ENCODE results near the gene KAZN. TPM values are rescaled to one million over a fixed set of nuclear protein-coding genes. Genes with fewer than 3 reads are reported as not detected.

The KAZN gene
- total RNA-seq, 2 experiments from 2014 or later = 0.30 to 0.42 TPM

DNA sequence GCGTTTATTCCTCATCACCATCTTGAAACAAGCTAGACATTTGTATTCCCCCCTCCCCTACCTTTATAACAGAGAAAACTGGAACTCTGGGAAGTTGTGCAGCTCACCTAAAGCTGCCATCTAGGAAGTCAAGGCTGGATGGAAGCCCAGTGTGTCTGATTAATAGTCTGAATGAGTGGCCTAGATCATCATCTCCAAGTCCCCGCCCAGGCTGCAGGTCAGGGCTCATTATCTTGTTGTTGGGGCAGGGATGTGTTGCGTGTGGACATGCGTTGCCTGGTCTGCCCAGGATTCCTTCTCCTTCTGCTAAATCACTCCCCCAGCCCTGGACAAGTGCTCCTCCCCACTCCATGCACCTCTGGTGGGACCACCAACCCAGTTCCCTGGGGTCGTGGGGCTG lies 14.7 kb upstream of the KAZN start:
- POLR2A ChIA-PET = no interaction called here
- CTCF ChIA-PET = no interaction called here

DNA sequence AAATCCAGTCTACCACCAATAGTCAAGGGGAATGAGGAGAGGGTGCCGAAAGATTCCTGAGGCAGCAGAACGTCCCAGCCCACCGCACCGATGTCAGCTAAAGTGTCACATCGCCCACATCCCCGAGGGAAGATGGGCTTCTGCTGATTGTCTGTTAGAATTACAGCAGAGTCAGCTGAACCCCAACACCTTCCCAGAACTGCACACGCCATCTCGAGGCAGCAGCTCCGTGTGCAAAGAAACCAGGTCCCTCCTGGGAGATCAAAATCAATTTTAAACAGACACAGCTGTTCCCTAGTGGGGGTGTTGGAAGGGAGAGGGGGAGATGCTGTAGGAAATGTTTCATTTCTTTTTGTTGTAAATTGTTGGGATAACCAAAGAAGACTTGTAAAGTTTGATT lies 12.8 kb upstream of the KAZN start:
- ChIA-PET POLR2A (no interaction called here), CTCF (no interaction called here)

DNA sequence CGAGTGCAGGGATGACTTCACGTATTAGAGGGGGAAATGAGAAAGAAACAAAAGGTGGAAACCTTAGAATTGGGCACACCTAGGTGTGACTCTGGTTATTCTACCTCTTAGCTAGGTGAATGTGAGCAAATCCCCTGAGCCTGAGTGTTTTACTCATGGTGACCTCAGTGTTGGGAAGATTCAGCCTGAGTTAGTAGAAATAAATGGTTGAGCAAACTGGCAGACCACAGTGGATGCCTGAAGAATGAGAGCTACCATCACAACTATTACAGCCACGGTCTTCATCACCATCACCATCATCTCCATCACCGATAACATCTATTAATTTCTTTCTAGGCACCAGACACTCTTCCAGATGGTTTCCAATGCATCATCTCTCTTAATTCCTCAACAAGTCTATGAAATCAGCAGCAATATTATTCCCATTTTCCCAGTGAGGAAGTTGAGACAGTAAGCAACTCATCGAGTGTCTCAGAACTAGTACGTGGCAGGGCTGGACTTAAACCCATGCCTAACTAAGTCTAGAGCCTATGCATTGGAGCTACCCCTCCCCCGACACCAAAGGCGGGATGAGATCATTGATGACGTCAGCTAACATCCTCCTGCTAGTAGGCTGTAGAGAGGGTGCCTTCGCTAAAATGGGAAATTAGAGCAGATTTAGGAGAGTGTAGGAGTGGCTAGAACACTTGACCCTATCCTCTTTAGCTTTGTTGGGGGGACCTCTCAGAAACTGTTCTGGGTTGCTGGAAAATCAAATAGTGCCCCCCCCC lies 7.9 kb upstream of the KAZN start:
- POLR2A ChIA-PET = no interaction called here

DNA sequence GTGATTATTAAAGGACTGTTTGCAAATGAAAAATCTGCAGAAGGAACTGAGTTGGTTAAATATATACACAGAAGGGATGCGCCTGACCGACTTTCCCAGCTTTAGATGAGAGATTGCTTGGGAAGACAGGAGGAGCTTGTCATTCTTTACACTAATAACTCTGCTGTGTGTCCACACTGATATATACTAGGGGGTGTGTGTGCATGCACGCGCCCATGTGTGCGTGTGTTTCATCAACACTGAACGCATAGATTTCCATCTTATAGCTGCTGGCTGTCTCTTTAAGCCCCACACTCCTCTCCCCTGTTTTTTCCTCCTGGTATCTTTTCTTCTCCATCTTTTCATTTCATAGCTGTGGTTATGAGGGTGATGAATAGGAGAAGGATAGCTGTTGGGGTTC lies 6.9 kb upstream of the KAZN start:
- ChIA-PET POLR2A (no interaction called here), CTCF (no interaction called here)

More for the DNA sequence above, 7.9 kb upstream of the KAZN start:
- CTCF ChIA-PET = no interaction called here

DNA sequence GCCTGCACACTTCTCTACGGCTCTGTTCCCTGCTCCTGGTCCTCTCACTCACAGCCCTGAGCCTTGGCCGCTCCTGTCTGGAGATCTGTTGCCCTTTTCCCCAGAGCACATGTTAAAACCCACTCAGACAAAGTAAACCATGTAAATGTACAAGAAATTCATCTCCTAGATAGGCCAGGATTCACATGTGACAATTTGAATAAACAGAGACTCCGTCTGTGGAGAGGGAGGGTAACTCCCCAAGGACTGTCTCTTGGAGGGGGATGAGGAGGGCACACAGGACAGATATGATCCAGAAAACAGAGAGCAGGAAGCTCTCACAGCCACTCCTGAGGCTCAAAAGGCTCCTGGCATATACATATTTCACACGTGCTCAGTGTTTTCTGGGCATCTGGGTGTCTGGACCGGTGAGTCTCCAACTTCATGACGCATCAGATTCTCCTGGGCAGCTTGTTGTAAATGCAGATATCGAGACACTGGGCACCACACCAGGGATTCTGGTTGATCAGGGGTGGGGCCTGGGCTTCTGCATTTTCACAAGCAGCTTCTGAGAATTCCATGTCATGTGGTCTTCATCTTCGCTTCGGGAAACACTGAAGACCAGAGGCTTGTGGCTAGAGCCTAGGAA lies 6.4 kb upstream of the KAZN start:
- CTCF ChIA-PET = no interaction called here
- POLR2A ChIA-PET = no interaction called here

DNA sequence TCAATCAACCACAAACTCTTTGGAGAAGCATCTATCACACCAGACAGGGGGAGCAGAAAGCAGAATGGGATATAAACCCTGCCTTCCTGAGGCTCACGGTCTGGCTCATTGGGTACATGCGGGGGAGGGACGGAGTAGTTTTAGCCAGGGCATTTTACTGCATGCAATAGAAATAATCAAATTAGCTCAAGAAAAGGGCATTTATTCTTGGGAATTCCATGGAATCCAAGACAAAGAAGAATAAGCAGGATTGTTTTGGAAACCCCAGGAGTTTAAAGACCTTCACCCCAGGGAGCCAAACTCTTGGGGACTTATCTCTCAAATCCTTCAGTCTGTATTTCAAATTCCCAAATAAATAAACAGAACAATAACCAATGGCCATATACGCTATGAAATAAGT lies 5.2 kb upstream of the KAZN start:
- POLR2A ChIA-PET = no interaction called here
- CTCF ChIA-PET = no interaction called here

DNA sequence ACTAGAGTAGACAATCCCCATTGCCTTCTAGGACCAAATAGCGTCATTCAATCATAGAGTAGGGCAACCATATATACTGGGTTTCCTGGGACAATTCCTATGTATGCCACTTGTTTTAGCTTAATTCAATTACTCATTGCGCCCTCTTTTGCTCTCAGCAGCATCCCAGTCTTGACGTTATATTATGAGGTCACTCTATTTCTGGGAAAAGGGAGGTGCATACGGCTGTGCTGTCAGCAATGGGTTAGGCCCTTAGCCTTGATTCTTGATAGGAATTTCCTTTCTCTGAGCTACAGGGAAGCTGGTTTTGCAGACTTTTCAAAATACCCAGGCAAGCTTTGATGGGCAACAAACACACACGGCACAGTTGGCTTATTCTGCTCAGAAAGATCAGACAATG lies 4.4 kb upstream of the KAZN start:
- ChIA-PET CTCF (no interaction called here), POLR2A (no interaction called here)

DNA sequence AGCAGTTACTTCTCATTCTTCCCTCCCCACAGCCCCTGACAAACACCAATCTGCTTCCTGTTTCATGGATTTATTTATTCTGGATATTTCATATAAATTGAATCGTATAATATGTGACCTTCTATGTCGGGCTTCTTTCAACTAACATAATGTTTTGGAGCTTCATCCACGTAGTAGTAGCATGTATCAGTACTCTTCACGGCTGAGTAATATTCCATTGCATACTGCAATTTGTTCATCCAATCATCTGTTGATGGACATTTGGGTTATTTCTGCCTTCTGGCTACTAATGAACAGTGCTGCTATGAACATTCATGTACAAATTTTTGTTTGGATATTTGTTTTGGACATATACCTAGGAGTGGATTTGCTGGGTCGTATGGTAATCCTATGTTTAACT lies 1.9 kb upstream of the KAZN start:
- POLR2A ChIA-PET = no interaction called here
- CTCF ChIA-PET = no interaction called here

DNA sequence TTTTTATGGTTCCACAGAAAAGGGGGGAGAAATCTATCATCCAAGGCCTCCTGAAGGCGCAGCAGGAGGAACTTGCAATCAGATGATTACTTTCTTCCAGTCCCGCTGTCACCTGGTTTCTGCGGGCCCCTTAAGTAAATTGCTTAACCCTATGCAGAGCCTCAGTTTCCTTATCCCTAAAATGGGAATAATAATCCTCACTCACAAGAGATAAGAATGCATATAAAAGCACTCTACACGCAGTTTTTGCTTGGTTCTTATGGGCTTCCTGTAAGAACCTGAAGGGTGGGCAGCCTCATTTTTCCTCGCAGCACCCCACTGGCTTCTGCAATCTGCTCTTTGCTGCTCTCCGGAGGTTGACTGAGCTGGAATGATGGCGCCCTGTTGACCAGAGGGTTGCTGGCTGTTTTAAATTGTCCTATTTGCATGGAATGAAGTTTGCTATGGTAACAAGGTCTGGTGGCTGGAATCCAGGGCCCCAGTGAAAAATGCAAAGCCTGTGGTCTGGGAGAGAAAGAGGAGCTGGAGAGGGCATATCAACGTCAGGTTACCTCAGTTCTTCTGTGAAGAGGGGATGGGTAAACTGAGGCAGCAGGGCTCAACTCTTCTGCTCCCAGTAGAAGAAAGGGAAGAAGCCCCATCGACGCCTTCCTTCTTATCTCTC lies 1.0 kb upstream of the KAZN start:
- POLR2A ChIA-PET = no interaction called here

DNA sequence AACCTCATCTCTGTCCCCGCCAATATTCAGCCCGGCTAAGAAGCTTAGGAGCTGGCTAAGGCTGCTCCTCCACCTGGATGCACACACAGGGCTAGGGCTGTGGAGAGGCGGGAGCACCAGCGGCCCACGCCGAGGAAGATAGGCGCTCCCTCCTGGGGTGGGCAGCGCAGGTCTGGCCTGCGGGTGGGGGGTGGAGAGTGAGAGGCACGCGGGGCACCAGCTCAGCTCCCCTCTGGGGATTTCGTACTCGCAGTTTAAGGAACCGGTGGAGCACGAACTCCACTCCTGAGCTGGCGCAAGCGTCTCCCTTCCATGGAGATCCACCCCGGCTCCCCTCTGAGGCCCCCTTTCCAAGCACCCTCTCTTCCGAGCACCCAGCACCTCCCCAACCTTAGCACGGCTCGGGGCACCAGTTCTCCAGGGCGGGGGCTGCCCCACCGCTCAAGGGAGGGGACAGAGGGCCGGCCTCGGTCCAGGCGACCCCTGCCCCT lies 433 bp upstream of the KAZN start:
- ChIA-PET POLR2A (no interaction called here), CTCF (no interaction called here)

More for the DNA sequence above, 1.0 kb upstream of the KAZN start:
- CTCF ChIA-PET = no interaction called here

DNA sequence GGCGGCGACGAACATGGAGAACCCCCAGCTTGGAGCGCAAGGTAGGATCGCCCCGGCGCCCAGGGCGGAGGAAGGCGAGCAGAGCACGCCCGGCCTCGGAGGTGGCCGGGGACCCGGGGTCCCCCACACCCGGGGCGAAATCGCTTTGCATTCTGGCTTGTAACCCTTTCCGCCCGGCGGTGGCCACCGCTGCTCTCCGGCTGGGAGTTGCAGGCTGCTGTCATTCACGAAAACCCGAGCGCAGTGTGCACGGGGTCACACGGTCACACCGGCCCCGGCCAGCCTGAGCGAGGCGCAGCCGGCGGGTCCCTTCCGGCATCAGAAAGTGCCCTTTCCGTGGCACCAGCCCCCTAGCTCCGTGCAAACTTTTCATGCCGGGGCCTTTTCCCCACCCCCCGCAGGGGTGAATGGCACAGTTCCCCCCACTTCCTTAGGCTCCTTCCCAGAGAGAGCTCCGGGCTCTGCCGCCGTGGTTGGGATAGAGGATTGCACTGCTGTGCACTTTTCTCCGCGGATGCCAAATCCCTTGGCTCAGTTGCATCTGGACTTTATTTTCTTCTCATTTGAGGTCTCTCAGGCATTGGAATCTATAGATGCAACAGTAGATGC lies 802 bp downstream of the KAZN start:
- POLR2A ChIA-PET = no interaction called here

DNA sequence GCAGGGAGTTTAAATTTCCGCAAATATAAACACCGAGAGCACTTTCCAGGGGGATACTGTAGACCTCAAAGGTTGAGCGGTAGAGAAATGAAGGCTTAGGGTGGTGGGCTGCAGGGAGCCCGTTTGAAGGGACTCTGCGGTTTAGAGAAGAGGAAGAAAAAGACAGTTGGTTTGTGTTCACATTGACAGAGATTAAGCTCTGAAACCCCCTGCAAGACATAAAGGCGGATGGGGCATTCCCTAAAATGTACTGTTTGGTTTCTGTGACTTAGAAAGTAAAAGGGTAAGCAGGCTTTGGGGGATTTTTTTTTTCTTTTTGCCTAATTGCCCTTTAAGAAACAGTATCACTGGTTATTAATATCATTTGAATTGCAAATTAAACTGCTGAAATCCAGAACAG lies 1.3 kb downstream of the KAZN start:
- POLR2A ChIA-PET = no interaction called here
- CTCF ChIA-PET = interaction anchor here (0.6 kb wide), 1 partner anchor 719 kb away, joined by 3 read pairs; no protein-coding TSS in a partner anchor

More for the DNA sequence above, 802 bp downstream of the KAZN start:
- CTCF ChIA-PET = no interaction called here

DNA sequence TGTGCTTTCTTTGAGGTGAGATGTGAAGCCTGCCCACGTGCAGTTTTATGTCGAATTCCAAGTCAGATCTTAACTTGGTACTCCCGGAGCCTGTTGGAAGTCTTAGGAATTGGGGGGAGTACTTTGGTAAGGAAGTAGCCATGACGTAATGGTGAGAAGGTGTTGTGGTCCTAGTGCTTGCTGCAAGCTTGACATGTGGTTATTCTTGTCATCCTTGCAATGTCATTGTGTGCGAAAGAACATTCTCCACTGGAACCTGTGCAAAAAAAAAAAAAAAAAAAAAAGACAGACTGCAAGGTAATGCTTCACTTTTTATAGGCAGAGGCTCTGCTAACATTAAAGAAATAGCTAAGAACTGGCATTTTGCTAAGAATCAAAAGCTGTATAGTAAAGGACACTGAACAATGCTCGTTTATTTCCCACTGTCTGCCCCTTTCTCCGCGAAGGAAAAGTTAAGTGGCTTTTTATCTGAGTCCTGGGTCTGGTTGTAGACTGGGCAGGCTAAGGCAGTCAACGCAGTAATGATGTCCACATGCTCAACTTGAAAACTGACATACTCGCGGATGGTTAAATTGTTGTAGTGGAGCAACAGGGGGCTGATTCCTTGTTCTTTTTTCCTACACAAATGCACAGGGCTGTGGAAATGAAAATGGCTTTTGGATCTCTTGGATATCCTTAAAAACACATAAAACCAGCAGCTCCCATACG lies 2.1 kb downstream of the KAZN start:
- POLR2A ChIA-PET = no interaction called here
- CTCF ChIA-PET = interaction anchor here (0.6 kb wide), 1 partner anchor 720 kb away, joined by 3 read pairs; no protein-coding TSS in a partner anchor

DNA sequence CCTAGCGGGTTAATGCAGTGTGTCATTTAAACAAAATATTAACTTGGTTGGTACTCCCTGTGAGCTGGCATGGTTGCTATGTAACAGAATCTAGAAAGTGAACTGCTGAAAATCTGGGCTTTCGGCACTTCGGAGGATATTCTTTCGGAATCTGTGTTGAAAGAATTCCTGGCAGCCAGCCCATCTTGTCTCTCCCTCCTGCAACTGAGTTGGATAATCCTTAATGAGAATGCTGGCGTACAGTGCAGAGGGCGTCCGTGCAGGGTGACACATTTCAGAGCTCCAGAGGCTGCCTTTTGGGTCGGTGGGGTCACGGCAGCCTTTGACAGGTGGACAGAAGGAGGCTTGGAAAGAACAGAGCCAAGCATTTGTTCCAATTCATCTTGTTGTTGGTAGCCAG lies 3.7 kb downstream of the KAZN start:
- ChIA-PET CTCF (no interaction called here), POLR2A (no interaction called here)

DNA sequence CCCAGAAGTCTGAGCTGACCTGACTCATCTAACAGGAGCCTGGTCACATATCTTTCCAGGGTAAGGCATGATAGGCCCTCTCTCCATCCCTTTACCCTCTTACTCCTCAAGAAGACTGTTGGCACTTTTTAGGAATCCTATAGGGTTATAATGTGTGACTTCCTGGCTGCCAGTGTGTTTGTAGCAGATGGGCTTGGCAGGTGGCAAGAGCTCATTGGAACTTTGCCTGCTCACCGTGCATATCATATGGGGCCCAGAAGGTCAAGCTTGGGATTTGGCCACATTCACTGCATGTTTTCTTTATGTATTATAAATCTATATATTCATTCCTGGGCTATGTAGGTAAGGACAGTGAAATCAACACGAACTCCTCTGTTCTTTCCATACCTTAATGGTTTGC lies 5.2 kb downstream of the KAZN start:
- CTCF ChIA-PET = interaction anchor here (0.6 kb wide), 1 partner anchor 1179 kb away, joined by 3 read pairs; no protein-coding TSS in a partner anchor
- POLR2A ChIA-PET = no interaction called here

DNA sequence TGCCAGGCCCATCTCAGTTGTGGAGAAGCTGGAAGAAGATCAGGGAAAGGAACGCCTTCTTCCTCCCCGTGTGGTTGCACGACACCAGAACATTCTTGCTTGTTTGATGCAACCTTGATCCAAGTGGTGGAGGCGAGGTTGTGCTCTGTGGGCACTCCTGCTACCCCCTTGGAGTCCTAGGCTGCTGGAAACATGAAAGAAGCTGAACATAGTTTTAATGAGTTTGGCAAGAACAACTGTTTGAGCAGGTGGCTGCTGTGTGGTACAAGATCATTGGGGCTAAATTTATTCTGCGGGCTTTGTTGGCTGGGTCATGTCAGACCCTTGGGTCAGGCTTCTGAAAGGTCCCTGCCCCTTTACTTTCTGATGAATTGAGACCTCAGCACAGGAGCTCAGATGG lies 5.9 kb downstream of the KAZN start:
- POLR2A ChIA-PET = no interaction called here
- CTCF ChIA-PET = no interaction called here

DNA sequence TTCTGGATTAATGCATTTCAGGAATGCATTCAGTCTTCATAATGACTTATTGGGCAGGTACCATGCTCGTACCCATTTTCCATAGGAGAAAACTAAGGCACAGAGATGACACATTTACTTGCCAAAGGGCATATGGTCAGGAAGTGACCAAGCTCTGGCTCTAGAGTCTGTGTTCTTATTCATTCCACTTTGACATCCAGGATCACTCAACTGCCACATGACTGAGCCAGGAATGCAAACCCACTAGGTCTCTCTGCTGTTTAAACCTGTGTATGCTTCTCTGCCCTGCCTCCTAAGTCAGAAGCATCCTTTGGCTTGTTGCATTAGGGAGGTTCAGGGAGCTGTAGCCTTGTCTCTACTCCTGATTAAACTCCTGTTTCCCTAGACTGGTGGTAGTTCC lies 7.5 kb downstream of the KAZN start:
- CTCF ChIA-PET = no interaction called here

DNA sequence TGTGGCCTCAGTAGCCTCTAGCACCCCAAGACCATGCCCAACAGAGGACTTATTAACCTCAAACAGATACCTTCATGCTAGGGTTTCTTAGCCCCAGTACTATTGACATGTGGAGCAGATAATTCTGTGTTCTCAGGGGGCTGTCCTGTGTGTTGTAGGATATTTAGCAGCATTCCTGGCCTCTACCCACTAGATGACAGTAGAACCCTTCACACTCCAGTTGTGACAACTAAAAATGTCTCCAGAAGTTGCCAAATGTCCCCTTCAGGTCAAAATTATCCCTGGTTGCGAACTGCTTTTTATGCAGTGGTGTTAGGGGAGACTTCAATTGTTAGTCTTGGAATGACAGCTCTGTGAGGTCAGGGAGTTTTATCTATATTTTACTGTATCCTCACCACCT lies 8.1 kb downstream of the KAZN start:
- ChIA-PET CTCF (no interaction called here), POLR2A (no interaction called here)

More for the DNA sequence above, 7.5 kb downstream of the KAZN start:
- POLR2A ChIA-PET = no interaction called here

DNA sequence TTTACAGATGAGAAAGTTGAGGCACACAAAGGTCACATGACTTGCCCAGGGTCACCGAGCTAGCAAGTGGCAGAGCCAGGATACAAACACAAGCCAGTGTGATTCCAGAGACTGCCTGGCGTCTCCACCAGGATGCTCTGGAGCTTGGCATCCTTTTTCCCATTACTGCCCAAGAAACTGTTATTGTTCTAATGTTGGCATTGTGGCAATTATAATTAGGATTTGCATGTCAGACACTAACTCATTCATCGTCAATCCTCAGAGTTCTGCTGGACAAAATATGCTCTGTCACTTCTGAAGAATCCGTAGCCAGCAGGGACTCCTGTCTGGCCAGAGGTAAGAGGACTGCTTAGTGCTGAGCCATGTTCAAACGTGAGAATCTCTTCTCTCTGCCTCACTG lies 8.8 kb downstream of the KAZN start:
- CTCF ChIA-PET = no interaction called here
- POLR2A ChIA-PET = no interaction called here

DNA sequence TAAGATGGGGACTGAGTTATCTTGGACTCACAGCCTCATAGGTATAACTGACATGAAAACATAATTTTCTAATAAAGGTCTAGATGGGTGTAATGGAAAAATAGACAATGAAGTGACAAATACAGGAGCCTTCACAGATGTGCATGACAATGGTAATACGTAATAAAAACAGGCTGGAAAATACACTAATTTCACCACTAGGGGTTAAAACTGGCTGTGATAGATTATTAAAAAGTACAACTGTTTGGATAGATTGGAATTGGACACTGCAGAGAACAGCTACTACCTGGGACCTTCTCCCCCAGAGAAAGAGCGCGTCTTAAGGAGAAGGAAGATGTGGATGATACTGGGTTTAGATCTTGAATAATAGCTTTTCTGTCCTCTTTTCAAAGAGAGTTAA lies 9.8 kb downstream of the KAZN start:
- ChIA-PET POLR2A (no interaction called here), CTCF (no interaction called here)

Measured in activated CD8-positive, alpha-beta memory T cell treated with anti-CD3 and anti-CD28 coated beads for 36 hours (primary cell).